HG03196 (cell line): ENCODE results near the gene ARID1B.

Source experiments
- ATAC-seq: cut with Tn5 transposase; IDR thresholded peaks from one replicate; pipeline ENCODE4 v1.9.1; 2021; ENCODE audit not compliant: unreplicated experiment

Gene ARID1B

DNA sequence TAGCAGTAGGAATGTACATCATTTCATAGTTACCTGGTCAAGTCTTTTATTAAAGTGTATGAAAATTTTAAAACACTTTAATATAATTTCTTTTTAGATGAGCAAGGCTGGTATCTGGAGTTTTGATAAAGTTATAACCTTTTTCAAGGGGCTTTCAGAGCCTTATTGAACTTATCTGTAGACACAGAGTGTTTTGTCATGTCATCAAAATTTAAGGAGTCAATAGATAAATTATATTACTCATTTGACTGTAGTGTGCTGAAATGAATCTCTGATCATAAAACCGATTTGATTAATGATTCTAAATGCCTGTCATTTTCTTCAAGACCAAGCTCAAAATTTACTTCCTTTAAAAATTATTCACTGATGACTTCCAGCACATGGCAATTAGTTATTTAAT is 125.6 kb downstream of the ARID1B start:
- ATAC-seq, result no peak

DNA sequence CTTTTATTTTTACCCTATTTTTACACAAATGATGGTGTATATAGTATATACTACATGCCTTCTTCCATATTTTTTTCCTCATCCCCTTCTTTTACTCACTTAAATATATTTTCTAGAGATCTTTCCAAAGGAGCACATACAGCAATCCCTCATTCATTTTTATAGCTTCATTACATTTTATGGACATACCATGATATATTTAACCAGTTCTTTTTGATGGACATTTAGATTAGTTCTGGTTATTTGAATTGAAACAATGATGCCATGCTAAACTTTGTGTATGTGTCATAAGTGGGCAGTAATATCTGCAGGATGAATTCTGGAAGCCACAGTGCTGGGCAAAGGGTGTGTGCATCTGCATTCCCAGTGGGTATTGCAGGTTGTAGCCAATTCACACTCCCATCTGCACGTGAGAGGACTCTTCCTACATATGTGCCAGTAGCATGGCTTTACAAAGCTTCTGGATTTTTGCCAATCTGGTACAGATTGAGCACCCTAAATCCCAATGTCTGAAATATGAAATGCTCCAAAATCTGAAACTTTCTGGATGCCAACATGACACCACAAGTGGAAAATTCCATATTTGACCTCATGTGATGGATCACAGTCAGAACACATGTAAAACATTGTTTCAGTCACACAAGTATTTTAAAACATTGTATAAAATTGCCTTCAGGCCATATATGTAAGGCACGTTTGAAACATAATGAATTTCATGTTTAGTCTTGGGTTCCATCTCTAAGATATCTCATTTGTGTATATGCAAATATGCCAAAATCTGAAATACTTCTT is 127.2 kb downstream of the ARID1B start:
- no peak for ATAC-seq

GRCh38 chr6:156905801-156906200 is 128.6 kb downstream of the ARID1B start:
- no peak for ATAC-seq

DNA sequence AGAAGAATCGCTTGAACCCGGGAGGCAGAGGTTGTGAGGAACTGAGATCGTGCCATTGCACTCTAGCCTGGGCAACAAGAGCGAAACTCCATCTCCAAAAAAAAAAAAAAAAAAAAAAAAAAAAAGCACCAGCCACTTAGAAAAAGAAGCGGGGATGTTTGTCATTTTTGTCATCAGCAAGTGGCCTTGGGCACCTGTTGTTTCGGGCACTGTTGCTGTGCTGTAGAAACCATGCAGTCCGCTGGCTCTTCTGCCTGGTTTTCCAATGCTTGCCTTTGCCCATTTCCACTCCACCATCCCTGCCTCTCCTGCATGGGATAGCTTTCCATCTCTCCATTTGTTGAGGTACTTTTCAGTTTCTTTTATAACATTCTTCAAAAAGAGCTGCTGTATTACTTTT is 129.3 kb downstream of the ARID1B start:
- no peak for ATAC-seq

GRCh38 chr6:156909212-156910010 is 132.2 kb downstream of the ARID1B start:
- no peak for ATAC-seq

DNA sequence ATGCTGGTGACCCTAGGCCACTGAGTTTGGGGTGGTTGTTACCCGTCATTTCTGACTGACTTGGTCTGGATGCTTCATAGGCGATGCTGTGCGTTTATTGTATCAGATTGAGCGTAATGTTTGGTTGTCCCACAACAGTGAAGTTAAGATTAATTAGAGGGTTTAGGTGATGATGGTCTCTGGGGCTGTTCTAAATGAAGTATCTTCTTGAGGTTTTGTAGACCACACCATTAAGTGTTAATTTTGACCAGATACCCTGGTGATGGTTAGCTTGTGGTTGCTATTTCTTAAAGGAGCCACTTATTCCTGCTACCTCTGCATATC is 132.8 kb downstream of the ARID1B start:
- no peak for ATAC-seq

DNA sequence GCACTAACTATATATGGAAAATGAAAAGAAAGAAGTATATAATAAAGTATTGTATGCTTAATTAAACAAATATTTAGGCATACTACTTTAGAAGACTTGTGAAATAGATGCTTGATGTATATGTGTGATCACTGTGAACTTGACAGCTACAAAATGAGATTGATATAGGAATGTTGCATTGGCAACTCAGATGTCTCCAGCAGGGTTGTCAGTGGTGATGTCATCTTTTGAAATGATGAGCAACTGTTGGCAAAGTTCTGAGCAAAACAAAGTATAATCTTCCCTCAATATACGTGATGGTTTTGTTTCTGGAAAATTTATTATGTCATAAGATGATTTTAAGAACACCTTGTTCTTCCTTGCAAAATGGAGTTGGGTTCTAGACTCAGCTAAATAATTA is 133.8 kb downstream of the ARID1B start:
- ATAC-seq, result no peak

GRCh38 chr6:156911581-156911980 is 134.4 kb downstream of the ARID1B start:
- no peak for ATAC-seq

- ATAC-seq, result no peak
These were observed 135.3 kb downstream of the ARID1B start for GRCh38 chr6:156912431-156912830.

GRCh38 chr6:156914181-156914580 is 137.0 kb downstream of the ARID1B start:
- ATAC-seq, result no peak

- no peak for ATAC-seq
These were observed 139.1 kb downstream of the ARID1B start for GRCh38 chr6:156916130-156916801.

DNA sequence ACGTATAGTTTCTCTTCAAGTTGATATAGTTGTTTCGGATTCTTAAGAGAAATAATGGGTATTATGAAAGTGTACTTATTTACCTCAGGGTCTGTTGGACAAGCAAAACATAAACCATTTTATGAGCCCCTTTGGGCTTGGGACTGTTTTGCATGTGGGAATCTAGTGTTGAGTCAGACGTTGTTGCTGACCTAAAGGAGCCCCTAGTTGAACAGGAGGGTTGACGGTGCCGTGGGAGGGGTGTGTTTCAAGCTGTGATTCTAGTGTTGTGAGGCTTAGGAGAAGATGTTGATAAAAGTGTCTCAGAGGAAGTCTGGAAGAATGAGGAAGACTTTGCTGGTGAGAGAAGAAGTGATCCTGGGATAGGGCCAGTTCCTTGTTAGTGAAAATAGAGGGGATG is 140.0 kb downstream of the ARID1B start:
- no peak for ATAC-seq

GRCh38 chr6:156918647-156919046 is 141.5 kb downstream of the ARID1B start:
- ATAC-seq, result no peak

- ATAC-seq, result no peak
These were observed 142.2 kb downstream of the ARID1B start for GRCh38 chr6:156919370-156919769.

DNA sequence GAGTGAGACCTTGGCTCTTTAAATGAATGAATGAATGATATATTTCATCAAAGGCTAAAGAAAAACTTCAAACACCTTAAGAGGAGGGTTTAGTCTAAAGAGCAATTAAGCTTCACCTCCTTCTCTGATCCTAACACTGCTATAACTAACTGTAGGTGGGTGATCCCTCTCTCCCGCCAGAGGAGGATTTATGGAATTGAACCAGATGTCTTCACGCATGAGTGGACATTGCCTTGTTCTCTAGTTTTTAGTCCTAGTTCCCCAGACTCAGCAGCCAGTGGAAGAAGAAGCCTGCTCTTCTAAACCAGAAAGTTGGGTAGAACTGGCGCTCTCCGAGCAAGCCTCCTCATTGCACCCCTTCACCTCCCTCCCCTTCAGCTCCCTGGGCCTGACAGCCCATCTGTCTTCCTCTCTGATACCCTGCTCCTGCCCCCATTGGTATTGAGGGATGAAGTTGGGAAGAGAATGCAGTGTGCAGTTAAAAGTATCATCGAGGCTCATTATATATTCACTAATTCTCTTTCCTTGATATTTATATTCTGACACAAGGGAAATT is 142.7 kb downstream of the ARID1B start:
- no peak for ATAC-seq

- no peak for ATAC-seq
These were observed 147.1 kb downstream of the ARID1B start for GRCh38 chr6:156924246-156924645.

GRCh38 chr6:156925026-156925425 is 147.8 kb downstream of the ARID1B start:
- ATAC-seq, result no peak

DNA sequence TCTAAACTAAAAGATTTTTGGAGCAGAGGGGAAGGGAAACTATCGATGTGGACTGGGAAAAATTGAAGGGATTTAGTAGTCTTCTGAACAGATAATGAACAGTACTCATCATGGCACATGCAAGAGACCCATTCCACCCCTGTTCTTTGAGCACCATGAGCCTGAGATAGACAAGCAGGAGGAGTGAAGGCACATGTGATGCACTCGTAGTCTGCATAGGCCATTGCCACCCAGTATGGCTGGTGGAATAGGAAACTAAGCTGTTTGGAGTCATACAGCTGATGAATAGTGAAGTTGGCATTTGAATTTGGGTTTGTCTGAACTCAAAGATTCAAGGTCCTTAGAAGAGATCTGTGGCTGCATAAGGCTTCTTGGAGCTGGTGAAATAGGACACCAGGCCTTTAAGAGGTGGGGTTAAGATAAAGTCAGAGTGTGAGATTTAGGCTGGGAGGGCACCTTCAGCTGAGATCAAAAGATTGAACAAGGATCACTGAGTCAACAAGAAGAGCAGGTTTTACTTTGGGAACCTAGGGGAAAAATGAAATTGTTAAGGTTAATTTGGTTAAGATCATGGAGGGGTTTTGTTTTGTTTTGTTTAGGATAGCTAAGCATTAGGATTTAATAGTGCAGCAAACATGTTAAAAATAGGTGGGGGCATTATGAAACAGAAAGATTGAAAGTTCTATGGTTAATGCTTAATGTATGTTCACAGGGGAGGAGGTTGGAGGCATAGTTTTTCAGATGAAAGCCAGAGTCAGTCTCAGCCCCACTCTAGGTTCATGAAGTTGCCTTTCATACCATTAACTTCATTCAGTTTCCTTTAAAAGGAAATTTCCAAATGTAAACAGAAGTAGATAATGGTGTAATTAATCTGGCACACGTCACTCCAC is 148.8 kb downstream of the ARID1B start:
- ATAC-seq, result peak; percentile 85

- ATAC-seq, result no peak
These were observed 150.9 kb downstream of the ARID1B start for GRCh38 chr6:156928126-156928525.

DNA sequence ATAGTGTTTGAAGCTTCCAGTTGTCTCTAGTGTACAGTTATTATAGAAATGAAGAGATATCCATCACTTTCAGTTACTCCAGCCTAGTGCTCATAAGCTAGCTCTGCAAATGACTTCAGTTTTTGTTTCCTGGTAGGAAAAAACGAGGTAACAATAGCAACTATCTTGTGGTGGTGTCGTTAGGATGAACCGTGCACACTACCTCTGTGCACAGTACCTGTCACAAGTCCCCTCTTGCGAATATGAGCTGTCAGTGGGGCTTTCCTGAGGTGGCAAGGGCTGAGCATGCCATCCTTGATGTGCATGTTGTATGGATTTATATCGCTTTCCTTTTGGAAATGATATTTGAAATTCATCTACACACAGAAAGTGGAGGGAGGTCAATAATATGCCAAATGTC is 151.8 kb downstream of the ARID1B start:
- ATAC-seq, result no peak

GRCh38 chr6:156931283-156931682 is 154.1 kb downstream of the ARID1B start:
- ATAC-seq, result no peak
